ENCODE data around the gene SIK3.

The SIK3 gene

DNA sequence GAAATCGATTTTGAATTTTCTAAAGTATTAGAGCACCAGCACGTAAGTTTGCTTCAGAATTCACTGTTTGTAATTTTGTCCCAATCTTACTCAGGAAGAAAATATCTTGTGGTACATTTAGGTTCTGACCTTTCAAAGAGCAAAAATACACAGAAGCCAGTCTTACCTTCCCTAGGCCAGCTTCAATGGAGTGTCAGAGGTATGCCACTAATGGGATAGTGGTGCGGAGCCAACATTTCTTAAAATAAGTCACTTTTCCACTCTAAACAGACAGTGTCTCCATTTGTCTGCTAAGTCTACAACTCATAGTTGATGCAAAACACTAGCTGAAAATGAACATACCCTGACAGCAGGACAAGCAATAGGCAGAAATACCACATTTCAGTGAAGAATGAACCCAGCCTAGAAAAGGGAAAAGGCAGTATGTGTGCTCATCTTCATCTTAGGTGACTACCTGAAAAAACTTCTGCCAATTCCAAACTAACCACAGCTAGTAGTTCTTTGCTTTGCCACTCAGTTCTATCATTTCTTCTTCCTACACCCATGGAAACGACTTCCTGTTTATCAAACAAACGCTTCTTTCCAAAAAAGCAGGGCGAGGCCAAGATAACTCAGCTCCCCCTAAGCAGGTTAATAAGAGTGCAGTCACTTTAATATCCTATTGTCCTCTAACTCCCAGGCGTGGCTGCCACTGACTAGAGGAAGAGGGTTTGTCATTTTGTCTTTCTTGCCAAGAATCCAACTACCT is 166.8 kb downstream of the SIK3 start:
- no peak for DNase-seq (ENCODE audit: low read depth in 2 of 2)

- no peak for DNase-seq (ENCODE audit: low read depth in 2 of 2)
Observed at GRCh38 chr11:116930586-116930985, 167.6 kb downstream of the SIK3 start.

DNA sequence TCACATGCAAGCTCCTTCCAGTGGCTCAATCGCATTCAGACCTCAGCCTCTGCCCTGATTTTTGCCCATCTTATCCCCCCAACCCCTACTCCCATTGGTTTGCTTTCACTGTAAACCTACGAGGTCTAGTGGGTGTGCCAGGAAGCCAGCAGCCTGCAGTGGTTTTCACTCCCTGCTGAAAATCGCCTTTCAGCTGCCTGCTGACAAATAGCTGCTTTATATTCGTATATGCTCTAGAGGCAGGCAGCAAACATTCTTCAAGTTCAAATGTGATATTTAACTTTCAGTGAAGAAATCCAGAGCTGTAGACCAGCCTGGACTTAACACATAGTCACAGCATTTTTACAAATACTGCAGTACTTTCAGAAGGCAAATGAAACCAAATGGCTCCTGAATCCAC is 168.1 kb downstream of the SIK3 start:
- DNase-seq (ENCODE audit: low read depth in 2 of 2) = no peak

DNA sequence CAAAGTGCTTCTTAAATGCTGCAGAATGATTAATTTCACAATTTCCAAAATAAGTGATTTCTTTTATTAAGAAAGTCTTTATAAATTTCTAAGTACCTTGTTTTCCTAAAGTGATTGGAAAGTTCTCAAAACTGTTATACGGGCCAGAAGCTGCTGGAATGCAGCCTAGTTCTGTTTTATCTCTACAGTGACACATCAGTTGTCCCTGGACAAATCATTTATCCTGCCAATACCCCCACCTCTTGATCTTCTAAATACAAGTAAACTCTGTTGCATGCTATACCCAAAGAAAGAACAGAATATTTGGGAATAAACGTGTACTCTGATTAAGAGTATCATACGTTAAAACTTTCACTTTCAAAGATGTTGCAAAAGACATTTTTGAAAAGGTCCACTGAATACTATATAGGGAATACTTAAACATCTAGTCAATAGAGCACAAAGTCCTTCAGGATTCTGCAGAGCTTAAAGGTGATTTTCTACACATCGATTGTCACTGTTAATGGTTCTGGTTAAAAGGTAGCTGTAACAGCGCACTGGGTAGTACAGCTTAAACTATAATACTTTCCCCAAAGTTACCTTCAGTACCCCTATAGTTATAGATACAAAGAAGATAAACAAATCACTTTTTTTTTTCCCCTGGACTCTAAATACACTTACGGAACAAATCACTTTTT is 168.7 kb downstream of the SIK3 start:
- DNase-seq (ENCODE audit: low read depth in 2 of 2) = no peak

GRCh38 chr11:116928845-116929244 is 169.4 kb downstream of the SIK3 start:
- no peak for DNase-seq (ENCODE audit: low read depth in 2 of 2)

DNA sequence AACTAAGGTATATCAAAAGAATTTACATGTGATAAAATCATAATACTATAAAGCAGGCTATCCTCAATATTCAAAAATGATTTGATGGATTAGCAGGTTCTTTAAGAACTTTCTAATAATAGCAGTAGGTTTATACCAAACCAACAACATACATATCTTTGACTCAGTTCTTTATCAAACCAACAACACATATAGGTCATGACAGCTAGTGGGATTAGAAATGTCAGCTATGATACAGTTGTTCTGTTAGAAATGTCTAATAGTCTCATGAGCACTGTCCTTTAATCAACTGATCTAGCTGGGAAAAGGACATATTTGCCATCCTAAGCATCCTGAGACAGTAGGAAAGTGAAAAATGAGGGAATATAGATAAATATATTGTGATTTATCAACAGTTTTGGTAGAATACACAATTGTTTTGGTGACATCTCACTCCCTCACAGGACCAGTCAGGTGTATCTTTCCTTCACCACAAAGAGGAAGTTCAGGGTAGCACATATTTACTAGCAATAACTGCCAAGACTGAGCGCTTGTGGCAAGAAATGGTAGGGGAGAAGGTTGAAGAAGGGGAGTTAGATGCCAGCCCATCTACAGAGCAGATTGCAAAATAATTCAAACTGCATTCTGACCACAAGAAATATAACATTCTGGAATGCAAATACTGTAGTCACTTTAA is 170.0 kb downstream of the SIK3 start:
- DNase-seq (ENCODE audit: low read depth in 2 of 2) = no peak

- no peak for DNase-seq (ENCODE audit: low read depth in 2 of 2)
Observed at GRCh38 chr11:116927163-116927974, 170.9 kb downstream of the SIK3 start.

DNA sequence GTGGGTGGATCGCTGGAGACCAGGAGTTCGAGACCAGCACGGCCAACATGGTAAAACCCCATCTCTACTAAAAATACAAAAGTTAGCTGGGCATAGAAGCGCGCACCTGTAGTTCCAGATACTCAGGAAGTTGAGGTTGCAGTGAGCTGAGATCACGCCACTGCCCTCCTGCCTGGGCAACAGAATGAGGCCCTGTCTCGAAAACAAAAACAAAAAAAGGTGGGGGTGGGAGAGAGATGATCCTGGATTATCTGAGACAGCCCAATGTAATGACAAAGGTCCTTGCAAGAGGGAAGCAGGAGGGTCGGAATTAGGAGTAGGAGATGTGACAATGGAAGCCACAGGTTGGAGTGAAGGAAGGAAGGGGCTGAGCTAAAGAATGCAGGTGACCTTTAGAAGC is 173.2 kb downstream of the SIK3 start:
- no peak for DNase-seq (ENCODE audit: low read depth in 2 of 2)

DNA sequence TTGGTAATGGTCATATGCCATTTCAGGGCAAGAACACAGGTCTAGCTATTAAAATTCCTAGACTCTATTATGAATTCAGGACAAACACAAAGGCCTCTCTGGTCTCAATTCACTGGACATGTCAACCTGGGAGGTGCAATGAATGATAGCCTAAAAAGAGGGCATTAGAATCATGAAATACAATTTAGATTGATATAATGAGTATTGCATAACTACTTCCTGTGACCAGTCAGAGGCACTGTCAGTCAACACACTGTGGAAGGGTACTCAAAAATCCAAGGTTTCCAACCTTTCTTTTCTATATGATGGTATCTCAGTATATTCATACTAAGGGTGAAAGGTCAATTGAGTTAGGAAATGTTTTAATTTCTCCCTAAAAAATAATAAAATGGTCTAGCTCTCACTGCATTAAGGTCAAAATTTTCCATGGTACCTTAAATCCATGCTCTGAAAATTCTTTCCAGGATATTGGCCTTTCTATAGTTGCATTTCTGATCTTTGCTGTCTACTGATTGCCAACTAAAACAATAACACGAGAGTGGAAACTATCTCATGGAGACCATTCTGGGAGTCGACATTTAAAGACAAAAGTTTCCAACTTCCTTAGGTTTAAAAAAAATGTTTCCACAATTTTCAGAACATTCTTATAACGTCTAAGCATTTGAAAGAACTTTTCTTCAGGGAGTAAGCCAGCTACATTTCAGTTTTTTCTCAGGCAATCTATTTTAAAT is 179.1 kb downstream of the SIK3 start:
- DNase-seq (ENCODE audit: low read depth in 2 of 2) = no peak

DNA sequence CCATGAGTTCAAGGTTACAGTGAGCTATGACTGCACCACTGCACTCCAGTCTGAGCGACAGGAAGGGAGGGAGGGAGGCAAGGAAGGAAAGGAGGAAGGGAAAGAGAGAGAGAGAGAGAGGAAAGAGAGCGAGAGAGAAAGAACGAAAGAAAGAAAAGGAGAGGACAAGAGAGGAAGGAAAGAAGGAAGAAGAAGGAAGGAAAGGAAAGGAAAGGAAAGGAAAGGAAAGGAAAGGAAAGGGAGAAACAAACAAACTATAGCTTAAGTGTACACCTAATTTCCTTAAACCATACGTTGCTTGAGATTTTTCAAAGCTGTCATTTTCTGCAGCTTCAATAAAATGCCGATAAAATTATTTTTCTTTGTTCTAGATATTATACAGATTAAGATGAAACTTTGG is 180.6 kb downstream of the SIK3 start:
- DNase-seq (ENCODE audit: low read depth in 2 of 2) = no peak

DNA sequence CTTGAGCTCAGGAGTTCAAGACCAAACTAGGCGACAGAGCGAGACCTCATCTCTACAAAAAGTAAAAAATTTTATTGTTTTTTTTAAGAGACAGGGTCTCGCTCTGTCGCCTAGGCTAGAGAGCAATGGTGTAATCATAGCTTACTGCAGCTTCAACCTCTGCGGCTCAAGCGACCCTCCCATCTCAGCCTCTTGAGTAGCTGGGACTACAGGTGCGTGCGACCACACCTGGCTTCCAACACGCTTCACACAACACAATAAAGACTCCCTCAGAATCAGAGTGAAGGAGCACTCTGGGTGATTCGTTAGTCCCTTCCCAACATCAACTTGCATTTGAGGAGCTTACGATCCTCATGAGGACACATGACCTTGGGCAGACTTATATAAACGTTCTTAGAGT is 181.3 kb downstream of the SIK3 start:
- DNase-seq (ENCODE audit: low read depth in 2 of 2) = no peak

DNA sequence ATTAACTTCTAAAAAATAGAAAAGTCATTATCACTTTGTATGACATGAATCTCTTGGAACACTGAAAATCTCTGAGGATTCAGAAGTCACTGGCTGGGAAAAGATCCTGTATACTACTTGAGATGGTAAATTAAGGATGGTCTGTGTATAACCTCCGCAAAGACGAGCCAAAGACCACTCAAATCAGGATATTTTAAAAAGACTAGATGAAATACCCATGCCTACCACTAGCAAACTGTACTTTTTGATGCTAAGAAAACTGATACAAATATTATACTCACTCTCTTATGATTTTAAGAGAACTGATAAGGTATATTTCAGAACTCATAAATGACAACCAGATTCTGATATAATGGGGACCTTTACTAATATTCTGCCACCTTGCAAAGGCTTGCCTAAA is 182.2 kb downstream of the SIK3 start:
- no peak for DNase-seq (ENCODE audit: low read depth in 2 of 2)

DNA sequence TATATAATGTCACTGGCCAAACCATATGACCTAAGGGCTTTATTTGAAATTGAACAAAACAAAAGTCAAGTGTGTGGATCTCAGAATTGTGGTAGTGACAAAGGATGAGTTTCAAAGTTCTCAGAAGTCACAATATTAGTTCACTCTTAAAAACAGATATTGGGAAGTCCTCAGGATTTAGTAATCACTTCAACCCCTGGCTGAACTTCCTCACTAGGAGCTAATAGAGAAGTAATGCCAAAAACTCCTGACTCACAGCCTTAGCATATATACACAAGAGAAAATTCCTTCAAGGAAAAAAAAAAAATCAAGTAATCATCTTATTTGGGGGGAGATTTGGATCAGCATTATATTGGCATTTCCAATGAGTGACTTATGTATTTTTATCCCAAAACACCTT is 185.2 kb downstream of the SIK3 start:
- DNase-seq (ENCODE audit: low read depth in 2 of 2) = peak; percentile 49 to 55

GRCh38 chr11:116911976-116912734 is 186.1 kb downstream of the SIK3 start:
- peak in 1 of 2 experiments; percentile 35 for DNase-seq (ENCODE audit: low read depth in 2 of 2)

DNA sequence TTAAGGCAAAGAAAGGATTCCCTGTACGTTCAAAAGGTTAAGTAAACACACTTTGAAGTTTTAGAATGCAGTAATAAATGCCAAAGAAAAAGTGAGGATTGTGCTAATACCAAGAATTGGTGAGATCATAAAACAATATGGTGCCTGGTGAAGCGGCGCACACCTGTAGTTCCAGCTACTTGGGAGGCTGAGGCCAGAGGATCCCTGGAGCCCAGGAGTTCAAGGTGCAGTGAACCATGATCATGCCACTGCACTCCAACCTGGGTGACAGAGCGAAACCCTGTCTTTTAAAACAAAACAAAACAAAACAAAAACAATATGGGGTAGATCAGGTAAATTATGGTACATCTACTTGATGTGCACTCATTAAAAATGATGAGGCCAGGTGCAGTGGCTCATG is 187.4 kb downstream of the SIK3 start:
- DNase-seq (ENCODE audit: low read depth in 2 of 2) = no peak

GRCh38 chr11:116910378-116910777 is 187.8 kb downstream of the SIK3 start:
- no peak for DNase-seq (ENCODE audit: low read depth in 2 of 2)

DNA sequence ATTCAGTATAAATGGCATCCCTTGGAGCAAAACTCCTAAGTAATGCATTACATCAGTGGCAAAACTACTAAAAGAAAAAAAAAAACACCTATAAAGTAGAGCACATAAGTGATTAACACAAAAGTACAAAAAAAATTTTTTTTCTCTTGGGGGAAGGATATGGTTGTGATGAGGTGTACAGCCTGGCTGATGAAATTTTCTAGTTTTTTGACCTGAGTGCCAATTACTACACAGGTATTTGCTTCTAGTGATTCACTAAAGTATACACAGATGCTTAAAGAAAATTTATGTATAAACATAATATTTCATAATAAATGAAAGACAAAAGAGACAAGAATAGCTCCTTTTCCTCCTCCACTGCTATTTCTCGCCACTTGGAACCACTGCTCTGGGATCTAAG is 189.0 kb downstream of the SIK3 start:
- DNase-seq (ENCODE audit: low read depth in 2 of 2) = no peak

GRCh38 chr11:116906479-116906878 is 191.7 kb downstream of the SIK3 start:
- no peak for DNase-seq (ENCODE audit: low read depth in 2 of 2)

GRCh38 chr11:116903090-116903489 is 195.1 kb downstream of the SIK3 start:
- no peak for DNase-seq (ENCODE audit: low read depth in 2 of 2)

- no peak for DNase-seq (ENCODE audit: low read depth in 2 of 2)
Observed at GRCh38 chr11:116901964-116902688, 196.1 kb downstream of the SIK3 start.
